Osteocyte (in vitro differentiated cells): ENCODE data around the gene ALKBH5. TPM values are rescaled to one million over a fixed set of nuclear protein-coding genes. Genes with fewer than 3 reads are reported as not detected.

Source experiments
- DNase-seq: peaks from one replicate; pipeline ENCODE4 v3.0.0; 2021; ENCODE audit warnings: mixed read lengths; ENCODE audit not compliant: unreplicated experiment; ENCODE audit errors: extremely low spot score
- H3K27ac Mint-ChIP-seq: one replicate; pipeline ENCODE4 v1.8.0; 2021; ENCODE audit warnings: mild to moderate bottlenecking, mixed read lengths; ENCODE audit not compliant: unreplicated experiment
- H3K27me3 Mint-ChIP-seq: one replicate; pipeline ENCODE4 v1.8.0; 2021; ENCODE audit warnings: mixed read lengths; ENCODE audit not compliant: unreplicated experiment
- H3K36me3 Mint-ChIP-seq: one replicate; pipeline ENCODE4 v1.8.0; 2021; ENCODE audit warnings: mixed read lengths; ENCODE audit not compliant: unreplicated experiment
- H3K4me1 Mint-ChIP-seq: one replicate; pipeline ENCODE4 v1.8.0; 2021; ENCODE audit warnings: mixed read lengths; ENCODE audit not compliant: unreplicated experiment
- H3K4me3 Mint-ChIP-seq: one replicate; pipeline ENCODE4 v1.8.0; 2021; ENCODE audit warnings: mild to moderate bottlenecking, moderate library complexity, mixed read lengths; ENCODE audit not compliant: unreplicated experiment
- H3K9me3 Mint-ChIP-seq: one replicate; pipeline ENCODE4 v1.8.0; 2021; ENCODE audit warnings: mixed read lengths; ENCODE audit not compliant: unreplicated experiment
- CTCF ChIP-seq: fragments of 200-600 bp; sonication (generic); IDR thresholded peaks from 2 replicates; pipeline ENCODE4 v1.5.0; 2021; ENCODE audit warnings: antibody characterized with exemption, mild to moderate bottlenecking, moderate library complexity
- total RNA-seq: library from RNA; stranded (reverse); gene quantifications from 2 replicates; pipeline ENCODE4 v1.2.1, GENCODE V29; 2021

ALKBH5 gene
- total RNA-seq, 1 donor from 2014 or later: 89.4 TPM

GRCh38 chr17:18247613-18248001 lies 64.0 kb downstream of the ALKBH5 start:
- H3K9me3 Mint-ChIP-seq: no peaks in the 10 kb centered on the region
- no peak overlapping the region for H3K27ac Mint-ChIP-seq
- H3K36me3 Mint-ChIP-seq: peaks cover 31% of the 10 kb centered on the region
- peaks cover 2% of the 10 kb centered on the region for H3K4me1 Mint-ChIP-seq
- no peak for TF ChIP-seq CTCF
- H3K4me3 Mint-ChIP-seq: no peak overlapping the region
- DNase-seq: no peak
- no peaks in the 10 kb centered on the region for H3K27me3 Mint-ChIP-seq

GRCh38 chr17:18248300-18248731 lies 64.7 kb downstream of the ALKBH5 start:
- Mint-ChIP-seq H3K9me3 (no peaks in the 10 kb centered on the region), H3K27me3 (no peaks in the 10 kb centered on the region), H3K27ac (no peak overlapping the region), H3K4me1 (peaks cover 2% of the 10 kb centered on the region), H3K36me3 (peaks cover 31% of the 10 kb centered on the region), H3K4me3 (no peak overlapping the region)
- peak; percentile 80 for TF ChIP-seq CTCF
- no peak for DNase-seq

GRCh38 chr17:18248811-18249210 lies 65.2 kb downstream of the ALKBH5 start:
- H3K36me3 Mint-ChIP-seq: peaks cover 33% of the 10 kb centered on the region
- DNase-seq: no peak
- no peaks in the 10 kb centered on the region for H3K27me3 Mint-ChIP-seq
- no peaks in the 10 kb centered on the region for H3K9me3 Mint-ChIP-seq
- no peak for TF ChIP-seq CTCF
- H3K27ac Mint-ChIP-seq: no peak overlapping the region
- H3K4me1 Mint-ChIP-seq: peaks cover 2% of the 10 kb centered on the region
- no peak overlapping the region for H3K4me3 Mint-ChIP-seq

DNA sequence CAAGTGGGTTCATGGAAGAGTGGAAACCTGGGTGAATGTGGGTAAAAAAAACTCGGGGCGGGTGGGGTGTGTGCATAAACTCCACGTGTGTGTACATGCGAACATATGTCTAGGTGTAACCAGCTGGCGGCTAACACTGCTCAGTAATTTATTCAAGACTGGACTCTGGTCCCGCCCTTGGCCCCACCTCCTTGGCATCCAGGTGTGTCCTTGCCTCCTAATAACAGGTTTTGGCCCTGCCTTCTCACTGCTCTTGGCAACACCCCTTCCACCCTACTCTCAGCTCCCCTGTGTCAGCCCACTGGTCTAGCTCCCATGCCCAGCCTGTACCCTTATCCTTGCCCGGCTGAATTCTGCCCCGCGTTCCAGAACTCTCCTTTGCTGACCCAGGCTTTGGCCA lies 66.6 kb downstream of the ALKBH5 start:
- Mint-ChIP-seq H3K36me3 (peaks cover 34% of the 10 kb centered on the region), H3K27me3 (no peaks in the 10 kb centered on the region), H3K4me1 (peaks cover 2% of the 10 kb centered on the region), H3K27ac (no peak overlapping the region), H3K4me3 (no peak overlapping the region), H3K9me3 (no peaks in the 10 kb centered on the region)
- TF ChIP-seq CTCF: no peak
- DNase-seq: no peak

- no peak for TF ChIP-seq CTCF
- no peak overlapping the region for H3K4me3 Mint-ChIP-seq
- H3K9me3 Mint-ChIP-seq: no peaks in the 10 kb centered on the region
- peaks cover 2% of the 10 kb centered on the region for H3K4me1 Mint-ChIP-seq
- DNase-seq: no peak
- H3K27ac Mint-ChIP-seq: no peak overlapping the region
- no peaks in the 10 kb centered on the region for H3K27me3 Mint-ChIP-seq
- H3K36me3 Mint-ChIP-seq: peaks cover 31% of the 10 kb centered on the region
These were observed 67.1 kb downstream of the ALKBH5 start for GRCh38 chr17:18250708-18251107.
